Stimulated activated CD8-positive, alpha-beta memory T cell treated with anti-CD3 and anti-CD28 coated beads, Interleukin-12 subunit alpha, Interleukin-12 subunit beta, amount 100 ng/mL, for 1 hour (primary cell): ENCODE measurements around the gene NPM3.

ENCODE experiments used
- DNase-seq: peaks from one replicate; pipeline ENCODE4 v3.0.0-alpha.2; 2020; ENCODE audit warnings: low read depth

NPM3 gene

DNA sequence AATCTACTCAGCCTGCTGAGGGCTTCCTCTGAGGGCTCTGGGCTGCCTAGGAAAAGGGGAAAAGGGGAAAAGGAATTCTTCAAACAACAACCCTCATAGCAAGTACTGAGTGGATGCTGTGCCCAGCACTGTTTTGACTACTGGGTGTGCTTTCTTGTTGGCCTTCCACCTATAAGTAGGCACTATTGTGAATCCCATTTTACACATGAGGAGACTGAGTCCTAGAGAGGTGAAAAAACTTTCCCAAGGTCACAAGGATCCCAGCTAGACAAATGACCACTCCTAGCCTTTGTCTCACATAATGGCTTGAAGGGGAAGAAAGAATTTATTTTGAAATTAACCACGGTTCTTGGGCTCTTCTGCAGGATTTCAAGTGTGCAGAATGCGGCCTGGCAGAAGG lies 24.4 kb downstream of the NPM3 start:
- DNase-seq = no peak

DNA sequence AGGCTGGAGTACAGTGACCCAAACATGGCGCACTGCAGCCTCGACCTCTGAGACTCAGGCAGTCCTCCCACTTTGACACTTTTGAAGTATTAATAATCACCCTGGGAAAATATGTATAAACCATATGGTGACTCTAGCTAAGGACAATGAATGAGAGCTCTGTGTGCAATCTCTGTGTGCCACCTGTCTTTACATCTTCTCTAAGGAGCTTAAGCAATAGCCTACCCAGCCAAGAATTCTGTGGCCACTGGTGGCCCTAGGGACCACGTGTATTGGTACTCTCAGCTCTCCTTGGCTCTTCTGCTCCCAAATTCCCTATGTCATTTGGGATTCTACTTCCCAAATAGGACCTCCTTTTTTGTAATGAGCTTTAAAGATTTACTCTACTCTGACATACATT lies 31.0 kb downstream of the NPM3 start:
- DNase-seq = no peak

DNA sequence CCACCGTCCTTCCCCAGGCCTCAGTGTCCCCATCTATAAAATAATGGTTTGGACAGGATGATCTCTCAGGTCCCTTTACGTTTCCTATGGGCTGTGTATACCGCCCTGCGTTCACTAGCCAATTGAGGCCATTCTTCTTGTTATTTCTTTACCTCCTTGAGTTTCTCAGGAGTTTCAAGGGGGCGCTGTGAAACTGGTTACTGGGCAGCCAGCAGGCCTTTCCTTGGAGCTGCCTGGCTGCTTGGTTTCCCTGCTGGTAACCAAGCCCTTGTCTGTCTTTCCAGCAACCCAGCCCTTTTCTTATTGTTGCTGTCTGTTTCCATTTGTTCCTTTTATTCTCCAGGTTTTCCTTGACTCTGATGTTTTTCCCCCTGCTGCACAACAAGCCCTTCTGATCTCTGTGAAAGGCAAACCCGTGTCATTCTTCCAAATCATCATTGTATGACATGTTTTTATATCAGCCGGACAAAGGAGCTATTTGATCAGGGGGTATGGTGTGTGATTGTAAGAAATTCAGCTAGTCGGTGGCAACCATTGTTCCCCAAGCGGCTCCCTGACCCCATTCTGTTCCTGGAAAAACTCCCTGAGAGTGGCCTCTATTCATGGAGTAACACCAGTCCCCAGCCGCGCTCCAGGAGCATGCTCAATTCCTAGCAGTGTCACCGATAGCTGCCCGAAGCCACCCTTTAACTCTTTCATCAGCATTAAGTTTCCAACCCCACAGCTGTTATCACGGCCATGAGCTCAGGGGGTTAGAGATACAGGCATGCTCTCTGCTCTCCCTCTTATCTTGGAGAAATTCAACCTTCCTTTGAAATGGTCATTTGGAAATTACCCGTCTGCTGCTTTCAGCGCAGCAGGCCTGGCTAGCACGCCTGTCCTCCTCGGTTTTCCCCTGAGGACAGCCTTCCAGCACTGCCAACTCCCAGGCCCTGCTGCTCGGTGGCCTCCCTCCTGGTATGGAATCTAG lies 33.9 kb downstream of the NPM3 start:
- DNase-seq = no peak

DNA sequence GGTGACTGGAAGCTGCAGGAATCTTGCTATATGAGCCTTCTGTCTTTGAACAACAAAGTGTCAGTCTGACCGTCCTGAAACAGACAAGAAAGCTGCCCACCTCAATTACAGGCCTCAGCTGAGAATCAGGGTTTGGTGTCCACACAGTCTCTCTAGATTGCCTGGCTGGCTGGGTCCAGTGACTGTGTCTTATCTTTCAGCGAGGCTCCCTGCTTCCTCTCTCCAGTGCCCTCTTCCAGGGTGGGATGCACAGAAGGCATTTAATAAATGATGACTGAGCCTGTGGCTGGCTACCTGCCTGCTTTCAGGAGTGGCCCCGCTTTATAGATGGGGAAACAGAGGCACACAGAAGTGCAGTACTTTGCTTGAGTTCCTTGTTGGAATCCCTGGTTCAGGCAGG lies 34.8 kb downstream of the NPM3 start:
- no peak for DNase-seq

DNA sequence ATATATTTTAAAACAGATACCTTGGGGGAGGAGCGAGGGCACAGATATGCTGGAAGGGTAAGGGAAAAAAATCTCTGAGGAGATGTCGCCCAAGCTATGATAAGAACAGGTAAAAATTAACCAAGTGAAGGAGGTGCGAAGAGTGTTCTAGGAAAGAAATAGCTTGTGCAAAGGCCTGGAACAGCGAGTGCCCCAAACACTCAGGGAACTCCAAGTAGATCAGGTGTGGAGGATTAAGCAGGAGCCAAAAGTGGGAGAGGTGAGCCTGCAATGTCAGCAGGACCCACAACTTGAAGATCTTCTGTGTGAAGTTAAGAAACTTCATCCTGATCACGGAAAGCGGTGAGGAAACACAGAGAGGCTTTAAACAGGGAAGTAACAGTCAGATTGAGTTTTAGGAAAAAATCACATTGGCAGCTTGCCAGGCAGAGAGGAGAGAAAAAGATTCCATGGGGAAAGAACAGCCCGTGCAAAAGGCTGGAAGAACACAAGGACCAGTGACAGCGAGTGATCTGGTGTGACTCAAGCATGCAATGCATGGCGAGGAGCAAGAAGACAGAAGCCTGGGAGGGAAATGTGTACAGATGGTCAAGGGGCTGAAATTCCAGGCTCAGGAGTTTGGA lies 38.1 kb downstream of the NPM3 start:
- DNase-seq = no peak

DNA sequence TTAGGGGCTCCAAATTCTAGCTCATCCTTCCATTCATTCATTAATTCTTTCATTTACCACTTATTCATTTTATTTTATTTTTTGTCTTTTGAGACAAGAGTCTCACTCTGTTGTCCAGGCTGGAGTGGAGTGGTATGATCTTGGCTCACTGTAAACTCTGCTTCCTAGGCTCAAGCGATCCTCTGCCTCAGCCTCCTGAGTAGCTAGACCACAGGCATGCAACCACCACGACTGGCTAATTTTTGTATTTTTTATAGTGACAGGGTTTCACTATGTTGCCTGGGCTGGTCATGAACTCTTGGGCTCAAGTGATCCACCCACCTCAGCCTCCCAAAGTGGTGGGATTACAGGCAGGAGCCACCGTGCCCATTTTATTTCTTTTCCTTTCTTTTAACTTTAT lies 39.0 kb downstream of the NPM3 start:
- DNase-seq = no peak

DNA sequence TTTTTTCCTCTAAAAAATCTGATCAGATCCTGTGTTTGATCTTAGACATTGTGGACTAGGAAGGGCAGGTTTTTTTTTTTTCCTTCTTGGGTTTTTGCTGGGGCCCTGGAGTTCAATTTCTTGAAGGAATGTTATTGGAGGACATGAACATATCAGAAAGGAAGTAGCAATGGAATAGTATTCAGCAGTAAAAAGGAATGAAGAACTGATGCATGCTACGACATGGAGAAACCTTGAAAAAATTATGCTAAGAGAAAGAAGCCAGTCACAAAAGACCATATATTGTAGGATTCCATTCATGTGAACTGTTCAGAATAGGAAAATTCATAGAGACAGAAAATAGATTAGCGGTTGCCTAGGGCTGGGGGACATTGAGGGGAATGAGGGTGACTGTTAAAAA lies 41.3 kb downstream of the NPM3 start:
- DNase-seq = no peak

DNA sequence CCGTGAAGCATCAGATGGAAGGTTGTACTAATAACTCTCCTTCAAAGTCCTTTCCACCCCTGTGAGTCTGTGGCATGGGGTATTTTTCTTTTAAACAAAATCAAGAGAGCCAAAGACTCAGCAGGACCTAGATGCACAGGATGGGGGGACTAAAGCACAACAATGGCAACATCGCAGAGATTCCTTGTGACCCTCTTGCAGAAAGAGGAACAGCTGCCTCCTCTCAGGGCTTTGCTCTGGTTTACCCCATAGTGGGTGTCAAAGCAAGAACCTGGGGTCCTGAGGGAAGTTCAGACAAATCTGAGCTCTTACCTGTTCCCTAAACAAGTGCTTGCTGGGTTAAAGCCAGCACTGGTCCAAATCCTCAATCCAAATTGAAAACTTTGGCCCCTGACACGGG lies 46.6 kb downstream of the NPM3 start:
- no peak for DNase-seq

DNA sequence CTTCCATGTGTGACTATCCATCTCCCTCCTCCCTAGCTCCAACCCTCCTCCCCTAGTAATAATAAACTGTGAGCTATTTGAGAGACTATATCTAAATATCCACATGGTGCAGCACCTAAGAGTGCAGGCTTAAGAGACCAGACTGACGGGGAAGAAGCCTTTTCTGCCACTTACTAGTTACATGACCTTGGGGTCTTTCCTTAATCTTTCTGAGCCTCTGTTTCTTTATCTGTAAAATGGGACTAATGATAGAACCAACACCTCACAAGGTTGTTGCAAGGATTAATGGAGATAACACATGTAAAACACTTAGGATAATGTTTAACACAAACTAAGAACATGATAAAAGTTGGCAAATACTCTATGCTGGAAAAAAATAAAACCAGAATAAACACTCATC lies 51.1 kb downstream of the NPM3 start:
- no peak for DNase-seq
